NK-92 treated with Interleukin-12 subunit alpha and Interleukin-12 subunit beta, amount 100 ng/mL, for 24 hours (cell line): ENCODE results near the gene CA7.

Source experiments
- DNase-seq: peaks from one replicate; lab custom pipeline; 2025; lab: John Stamatoyannopoulos, UW

CA7 gene

DNA sequence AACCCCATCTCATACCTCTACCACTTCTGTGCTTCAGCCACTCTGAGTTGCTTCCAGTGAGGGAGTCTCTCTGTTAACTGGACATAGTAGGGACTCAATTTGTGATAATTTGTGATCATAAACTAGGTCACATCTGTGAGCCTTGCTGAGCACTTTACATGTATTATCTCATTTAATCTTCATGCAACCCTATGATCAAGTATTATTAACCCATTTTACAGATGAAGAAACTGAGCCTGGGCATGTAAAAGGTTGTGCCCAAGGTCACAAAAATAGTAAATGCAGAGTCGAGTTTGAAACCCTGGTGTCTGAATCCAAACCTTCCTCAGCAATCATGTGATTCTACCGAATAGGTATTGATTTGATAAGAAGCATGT, 54.7 kb downstream of the CA7 start:
- no peak for DNase-seq

DNA sequence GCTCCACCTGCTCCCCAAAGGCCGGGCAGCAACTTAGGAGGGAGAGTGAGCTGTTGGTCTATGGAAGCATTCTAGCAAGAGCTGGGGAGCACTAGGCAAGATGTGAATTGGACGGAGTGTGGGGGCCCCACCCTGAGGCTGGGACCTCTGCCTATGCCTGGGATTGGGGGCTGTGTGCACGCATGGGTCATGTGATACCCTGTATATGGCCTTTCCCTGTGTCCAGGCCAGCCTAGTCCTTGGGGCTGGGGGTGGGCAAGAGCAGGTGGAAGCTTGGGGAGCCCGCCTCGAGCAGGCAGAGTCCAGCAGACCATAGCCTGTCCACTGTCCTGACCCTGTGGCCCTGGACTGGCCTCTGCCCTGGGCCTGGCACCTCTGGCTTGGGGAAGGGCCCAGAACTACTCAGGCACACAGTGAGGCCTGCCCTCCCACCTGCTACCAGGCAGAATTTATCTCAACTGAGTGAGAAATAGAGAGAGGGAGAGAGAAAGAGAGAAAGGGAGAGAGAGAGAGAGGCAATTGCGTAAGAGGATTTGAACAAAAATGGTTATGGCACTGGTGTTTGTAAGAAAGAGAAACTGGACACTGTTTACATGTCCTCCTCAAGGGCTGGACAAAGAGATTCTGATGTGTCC, 55.2 kb downstream of the CA7 start:
- no peak for DNase-seq

GRCh38 chr16:66899945-66900710, 55.9 kb downstream of the CA7 start:
- DNase-seq = no peak

DNA sequence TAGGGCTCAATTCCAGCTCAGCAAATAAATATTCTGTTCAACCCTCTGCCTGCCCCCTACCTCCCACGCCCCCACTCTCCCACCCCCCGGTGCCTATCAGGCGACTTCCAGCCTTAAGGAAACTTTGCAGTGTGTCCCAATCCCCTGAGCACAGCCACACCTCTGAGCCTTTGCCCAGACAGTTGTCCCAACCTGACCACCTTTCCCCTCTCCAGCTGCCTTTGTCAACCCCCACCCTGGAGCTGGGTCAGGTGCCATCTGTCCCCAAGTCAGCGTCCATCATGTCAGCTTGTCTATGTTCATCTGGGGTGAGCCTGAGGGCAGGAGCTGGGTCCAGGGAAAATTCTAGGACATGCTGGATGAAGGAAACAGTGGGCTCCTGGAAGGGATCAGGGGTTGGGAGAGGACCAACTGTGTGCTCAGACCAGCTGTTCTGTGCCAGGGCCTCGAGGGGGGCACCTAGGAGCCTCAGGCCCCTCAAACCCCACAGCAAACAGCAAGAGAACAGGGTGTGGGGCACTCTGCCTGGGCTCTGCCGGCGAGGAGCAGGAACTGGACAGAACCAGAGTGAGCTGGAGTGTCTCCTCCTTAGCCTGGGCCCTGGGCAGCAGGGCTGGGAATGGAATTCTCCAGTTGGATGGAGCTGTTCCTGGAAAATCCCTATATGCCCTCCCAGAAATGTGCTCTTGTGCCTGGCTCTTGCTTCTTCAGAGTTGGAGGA, 56.7 kb downstream of the CA7 start:
- no peak for DNase-seq

DNA sequence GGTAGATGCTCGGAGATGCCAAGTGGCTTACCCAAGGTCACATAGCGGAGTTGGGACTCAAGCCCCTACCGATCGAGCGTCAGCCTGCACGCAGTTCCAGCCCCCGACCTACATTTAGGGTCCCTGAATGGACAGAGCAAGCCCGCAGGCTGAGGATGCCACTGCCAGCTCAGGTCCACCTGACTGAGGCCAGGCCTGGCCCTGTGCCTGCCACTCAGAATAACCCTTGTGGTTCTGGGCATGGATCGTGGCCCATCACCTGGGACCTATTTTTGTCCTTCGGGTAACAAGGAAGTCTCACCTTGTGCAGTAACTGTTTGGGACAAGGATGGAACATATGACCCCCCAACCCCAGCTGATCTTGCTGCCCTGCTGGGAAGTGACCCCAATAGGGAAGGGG, 57.4 kb downstream of the CA7 start:
- DNase-seq = no peak

GRCh38 chr16:66902648-66903543, 58.7 kb downstream of the CA7 start:
- no peak for DNase-seq
